GM18517 (cell line): Measurements from ENCODE around the gene MAGI1.
"Not testable (repeated sequence)": the region's sequence is repeated elsewhere in the genome, so short reads cannot be mapped to it uniquely, and the experiment has no call there.

Source experiments
- ATAC-seq: cut with Tn5 transposase; IDR thresholded peaks from one replicate; pipeline ENCODE4 v1.9.1; 2021; ENCODE audit warnings: mild to moderate bottlenecking, moderate library complexity; ENCODE audit not compliant: unreplicated experiment

Gene MAGI1

DNA sequence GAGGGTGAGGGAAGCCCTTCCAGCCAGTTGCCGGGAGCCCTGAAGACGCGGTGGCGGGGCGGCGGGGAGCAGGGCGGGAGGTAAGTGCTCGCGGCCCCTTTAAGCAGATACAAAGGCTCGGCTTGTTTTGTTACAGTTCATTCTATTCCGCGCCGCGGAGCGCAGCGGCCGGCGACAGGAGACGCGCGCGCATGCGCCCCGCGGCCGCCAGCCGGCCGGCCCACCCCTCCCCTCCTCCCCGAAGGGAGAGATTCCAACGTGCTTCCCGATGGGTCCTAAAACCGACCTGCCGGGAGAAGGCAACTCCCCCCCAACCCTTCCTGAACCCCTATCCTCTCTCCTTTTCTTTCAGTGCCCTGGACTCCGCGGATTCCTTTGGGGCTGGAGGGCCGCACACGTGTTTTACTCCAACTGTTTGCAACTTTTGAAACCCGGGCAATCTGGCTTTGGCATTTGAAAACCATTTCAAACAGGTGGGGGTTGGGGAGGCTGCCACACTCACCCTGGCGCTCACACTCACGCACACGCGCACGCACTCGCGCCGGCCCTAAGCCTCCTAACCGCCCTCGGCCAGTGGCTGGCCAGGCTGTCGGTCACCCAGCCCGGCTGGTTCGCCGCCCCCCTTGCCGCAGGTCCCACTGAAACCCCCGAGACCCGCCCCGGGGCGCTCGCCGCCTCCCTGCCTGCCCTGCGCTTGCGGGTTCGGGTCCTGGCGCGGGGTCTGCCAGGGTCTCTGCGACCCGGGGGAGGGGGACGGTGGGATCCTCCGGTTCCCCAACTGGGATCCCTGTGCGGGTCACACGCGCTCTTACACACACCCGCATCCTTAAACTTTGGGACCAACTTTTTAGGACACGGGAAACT, at the start of gene MAGI1:
Gene MAGI1, minus strand, starts transcription at position 193 of the 864 bp plus-strand sequence. CDS start 610 bp downstream, outside the sequence.
- peak; percentile 80 for ATAC-seq

- no peak for ATAC-seq
These were observed 45.1 kb upstream of the MAGI1 start for GRCh38 chr3:66083784-66084213.

- no peak for ATAC-seq
These were observed 44.5 kb upstream of the MAGI1 start for GRCh38 chr3:66083096-66083678.

DNA sequence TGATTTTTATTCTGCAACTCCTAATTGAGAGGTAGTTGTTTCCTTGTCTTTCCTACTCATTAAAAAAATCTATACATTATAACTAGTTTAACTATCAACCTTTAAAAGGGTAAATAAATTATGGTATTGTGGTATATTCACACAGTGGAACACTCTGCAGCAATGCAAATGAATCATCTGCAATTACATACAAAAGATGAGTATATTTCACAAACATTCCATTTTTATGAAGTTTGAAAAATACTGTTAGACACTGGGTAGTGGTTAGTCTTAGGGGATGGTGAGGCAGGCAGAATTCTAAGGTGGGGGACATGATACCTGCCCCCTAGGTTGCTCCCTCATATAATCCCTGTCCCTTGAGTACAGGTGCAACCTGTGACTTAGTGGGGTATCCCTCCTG, 44.0 kb upstream of the MAGI1 start:
- ATAC-seq: no peak

DNA sequence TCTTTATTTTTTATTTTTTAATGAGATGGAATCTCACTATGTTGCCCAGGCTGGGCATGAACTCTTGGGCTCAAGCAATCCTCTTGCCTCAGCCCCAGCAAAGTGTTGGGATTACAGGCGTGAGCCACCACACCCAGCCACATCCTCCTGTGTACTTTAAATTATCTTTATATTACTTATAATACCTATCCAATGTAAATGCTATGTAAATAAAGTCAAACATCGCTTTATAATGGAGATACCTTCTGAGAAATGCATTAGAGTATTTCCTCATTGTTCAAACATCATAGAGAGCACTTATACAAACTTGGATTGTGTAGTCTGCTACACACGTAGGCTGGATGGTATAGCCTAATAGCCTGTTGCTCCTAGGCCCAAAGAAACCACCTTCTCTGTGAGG, 41.4 kb upstream of the MAGI1 start:
- ATAC-seq: no peak

DNA sequence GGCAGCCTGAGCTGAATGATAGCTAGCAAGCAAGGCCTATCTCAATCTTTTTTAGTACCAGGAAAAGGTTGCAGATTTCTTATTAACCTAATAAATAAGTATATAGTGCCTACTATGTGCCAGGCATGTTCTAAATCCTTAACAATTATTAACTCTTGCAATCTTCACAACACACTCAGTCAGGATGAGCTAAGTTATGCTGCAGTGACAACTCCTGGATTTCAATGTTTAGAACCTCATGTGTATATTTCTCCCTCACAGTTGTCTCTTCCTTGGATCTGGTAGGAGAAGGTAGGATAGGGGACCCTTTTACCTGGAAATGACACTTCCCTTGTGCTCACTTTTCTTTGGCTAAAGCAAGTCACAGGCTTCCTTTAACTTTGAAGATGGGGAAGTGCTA, 39.3 kb upstream of the MAGI1 start:
- no peak for ATAC-seq

DNA sequence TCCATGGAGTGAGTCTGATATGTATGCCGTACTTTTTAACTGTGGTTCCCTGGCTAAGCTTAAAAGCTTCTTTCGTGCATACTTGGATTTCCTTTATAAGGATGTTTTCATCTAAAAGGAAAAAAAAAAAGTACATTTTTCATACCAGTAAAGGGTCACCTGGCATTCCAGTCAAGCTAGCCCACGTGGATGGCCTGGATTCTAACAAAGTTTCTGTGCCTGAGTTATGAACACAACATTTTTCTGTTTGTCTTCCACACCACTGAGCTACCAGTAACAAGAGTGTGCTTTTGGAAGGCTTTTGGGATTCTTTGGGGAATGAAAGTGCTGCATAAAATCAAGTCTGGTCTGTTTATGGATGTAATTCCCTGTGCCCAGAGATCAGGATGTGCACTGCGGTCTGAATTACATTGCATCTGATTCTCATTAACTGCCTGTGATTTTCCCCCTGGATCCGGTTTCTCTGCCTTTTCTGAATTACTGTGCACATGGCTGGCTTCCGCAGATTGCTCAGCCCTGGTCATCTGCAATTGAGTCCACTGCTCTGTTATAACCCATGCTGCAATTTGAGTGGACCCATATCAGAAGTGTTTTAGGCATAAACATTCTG, 38.2 kb upstream of the MAGI1 start:
- ATAC-seq: no peak

DNA sequence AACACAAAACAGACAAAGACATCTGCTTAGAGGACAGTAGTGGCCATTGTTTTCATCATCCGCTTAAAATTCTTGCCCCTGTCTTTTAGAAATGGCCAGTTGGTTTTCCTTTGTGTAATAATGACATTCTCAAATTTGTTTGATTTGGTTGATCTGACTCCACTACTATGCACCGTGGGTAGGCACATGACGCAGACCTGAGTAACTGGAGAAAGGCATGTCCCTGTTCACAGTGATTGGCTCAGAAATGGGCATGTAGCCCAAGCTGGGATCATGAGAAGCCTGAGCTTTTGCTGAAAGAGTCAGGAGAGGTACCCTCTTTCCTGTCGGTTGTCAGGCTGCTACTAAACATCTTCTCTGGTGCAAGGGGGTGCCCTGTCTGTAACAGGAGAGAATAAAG, 36.6 kb upstream of the MAGI1 start:
- no peak for ATAC-seq

GRCh38 chr3:66073464-66074141, 34.9 kb upstream of the MAGI1 start:
- no peak for ATAC-seq

DNA sequence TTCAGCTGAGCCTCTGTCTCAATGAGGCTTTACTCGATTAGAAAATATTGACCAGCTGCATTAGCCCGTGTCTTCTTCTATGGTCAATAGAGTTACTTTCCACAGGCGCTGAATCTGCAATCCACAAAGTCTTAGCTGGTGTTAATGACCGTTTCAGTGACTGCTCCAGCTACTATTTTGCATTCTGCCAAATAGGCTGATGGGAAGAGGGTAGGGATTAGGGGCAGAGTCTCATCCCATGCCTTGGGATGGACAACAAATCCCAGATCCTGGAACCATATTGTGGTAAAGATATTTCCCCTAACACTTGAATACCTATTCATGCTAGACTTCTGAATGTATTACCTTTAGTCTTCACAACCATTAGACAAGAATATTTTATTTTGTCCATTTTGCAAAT, 29.5 kb upstream of the MAGI1 start:
- no peak for ATAC-seq

DNA sequence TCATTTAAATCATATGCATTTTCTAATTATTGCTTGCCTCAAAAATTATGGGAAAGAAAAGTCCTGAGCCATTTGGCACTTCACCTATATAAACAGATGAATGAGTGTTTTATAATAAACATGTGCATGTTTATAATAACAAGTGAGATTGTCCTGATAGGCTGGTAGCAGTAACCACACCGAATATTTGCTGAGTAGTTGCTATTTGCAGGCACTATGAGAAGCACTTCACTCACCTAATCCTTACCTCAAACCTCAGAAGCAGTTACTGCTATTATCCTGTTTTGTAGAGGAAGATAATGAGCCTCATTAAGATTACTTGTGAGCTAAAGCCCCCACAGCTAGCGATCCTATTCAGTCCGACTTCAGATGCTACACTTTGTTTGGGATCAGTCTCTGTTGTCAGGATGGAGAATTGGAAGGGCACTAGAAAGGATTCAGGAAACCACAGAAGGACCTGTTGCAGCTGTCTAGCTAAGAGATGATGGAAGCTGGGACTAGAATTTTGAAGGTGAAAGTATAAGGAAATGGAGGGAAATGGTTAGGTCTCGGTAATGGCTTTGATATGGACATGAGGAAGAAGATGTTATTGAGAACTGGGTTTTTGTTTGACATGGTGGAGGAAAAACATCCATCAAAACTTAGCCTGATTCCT, 28.4 kb upstream of the MAGI1 start:
- ATAC-seq: no peak

GRCh38 chr3:66055289-66055688, 16.6 kb upstream of the MAGI1 start:
- no peak for ATAC-seq

DNA sequence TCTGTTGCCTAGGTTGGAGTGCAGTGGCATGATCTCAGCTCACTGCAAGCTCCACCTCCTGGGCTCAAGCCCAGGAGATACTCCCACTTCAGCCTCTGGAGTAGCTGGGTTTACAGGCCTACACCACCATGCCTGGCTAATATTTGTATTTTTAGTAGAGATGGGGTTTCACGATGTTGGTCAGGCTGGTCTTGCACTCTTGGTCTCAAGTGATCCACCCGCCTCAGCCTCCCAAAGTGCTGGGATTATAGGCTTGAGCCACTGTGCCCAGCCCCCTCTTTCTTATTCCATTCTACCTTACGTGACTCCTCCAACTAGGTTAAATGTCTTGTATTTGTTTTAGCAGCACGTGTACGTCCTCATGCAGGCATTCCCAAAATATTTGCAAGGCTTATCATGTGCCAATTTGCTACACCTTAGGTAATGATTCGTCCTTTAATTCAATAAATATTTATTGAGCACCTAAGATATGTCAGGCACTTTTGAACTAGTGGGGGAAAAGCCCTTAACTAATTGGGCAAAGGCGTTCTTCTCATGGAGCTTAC, 14.9 kb upstream of the MAGI1 start:
- ATAC-seq: no peak

- no peak for ATAC-seq
These were observed 14.2 kb upstream of the MAGI1 start for GRCh38 chr3:66052721-66053549.

- no peak for ATAC-seq
These were observed 12.1 kb upstream of the MAGI1 start for GRCh38 chr3:66050821-66051220.

DNA sequence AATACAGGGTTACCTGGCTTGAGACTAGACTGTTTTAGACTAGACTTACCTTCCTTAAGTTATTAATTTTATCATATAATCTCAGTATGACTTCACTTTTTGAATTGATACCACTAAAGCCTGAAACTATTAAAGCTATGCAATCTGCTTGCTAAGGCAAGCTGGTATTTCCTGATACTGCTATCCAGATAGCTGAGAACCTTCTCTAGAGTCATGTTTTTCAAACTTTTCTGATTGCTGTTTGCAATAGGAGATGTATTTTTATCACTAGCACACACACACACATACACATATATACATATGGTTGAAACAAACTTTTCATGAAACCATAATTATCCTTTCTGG, 9.3 kb upstream of the MAGI1 start:
- no peak for ATAC-seq

DNA sequence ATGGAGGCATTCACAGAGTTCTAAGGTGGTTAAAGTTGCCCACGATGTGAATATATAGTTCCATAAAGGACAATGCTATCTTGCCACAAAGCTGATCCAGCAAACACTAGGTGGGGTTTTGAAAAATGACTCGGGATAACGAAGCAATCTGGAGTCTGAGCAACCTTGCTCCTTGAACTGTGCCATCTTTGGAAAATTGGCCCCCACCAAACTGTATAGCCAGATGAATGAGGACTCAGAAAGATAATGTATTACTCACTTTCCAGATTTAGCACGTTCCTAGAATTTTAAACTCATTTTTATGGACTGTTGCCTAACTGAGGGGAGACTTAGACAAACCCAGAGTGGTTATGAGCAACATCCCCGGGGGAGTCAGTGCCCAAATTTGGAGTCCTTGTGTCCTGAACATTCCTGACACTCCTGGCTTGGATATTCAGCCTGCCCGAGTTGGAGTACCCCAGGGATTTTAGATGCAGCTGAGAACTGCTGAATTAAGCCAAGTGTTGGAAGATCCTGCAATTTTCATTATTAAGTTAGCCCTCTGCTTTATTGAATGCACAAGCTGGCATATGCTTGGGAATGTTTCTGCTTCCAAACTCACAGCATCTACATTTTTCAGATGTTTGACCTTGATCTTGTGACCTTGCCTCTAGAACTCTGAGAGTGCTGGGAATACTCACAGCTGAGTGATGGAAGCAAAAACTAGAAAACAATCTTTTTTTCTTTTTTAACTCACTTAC, 8.8 kb upstream of the MAGI1 start:
- no peak for ATAC-seq

DNA sequence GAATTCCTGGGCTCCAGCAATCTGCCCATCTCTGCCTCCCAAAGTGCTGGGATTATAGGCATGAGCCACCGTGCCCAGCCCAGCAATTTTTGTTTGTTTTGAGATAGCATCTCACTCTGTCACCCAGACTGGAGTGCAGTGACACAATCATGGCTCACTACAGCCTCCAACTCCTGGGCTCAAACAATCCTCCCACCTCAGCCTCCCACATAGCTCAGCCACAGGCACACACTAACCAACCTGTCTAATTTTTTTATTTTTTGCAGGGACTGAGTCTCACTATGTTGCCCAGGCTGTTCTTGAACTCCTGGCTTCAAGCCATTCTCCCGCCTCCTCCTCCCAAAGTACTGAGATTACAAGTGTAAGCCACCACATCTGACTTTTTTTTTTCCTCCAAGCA, 7.6 kb upstream of the MAGI1 start:
- ATAC-seq: not testable (repeated sequence)

DNA sequence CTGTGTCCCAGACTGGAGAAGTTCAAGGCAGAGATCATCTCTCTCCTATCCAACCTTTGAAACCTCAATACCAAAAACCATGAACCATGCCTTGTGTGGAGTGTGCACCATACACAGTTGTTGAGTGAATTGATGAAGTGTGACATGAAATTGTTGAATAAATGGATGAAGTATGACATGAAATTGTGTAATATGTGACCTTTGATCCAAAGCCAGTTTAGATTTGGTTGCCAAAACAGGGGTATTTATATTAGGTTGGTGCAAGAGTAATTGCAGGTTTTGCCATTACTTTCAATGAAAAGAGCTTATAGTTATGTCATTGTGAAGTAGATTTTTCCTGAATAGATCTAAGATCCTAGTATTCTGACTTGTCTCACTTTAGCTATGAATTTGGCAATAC, 3.1 kb upstream of the MAGI1 start:
- ATAC-seq: no peak
